HepG2 (cell line): Measurements from ENCODE around the gene FN1. TPM values are rescaled to one million over a fixed set of nuclear protein-coding genes. Genes with fewer than 3 reads are reported as not detected.

Experiments used
- ATAC-seq: fragments of 200-7000 bp; cut with Tn5 transposase; 3 replicates; pipeline ENCODE4 v1.9.1; 2020; ENCODE audit warnings: mild to moderate bottlenecking, moderate library complexity
- BruUV-seq: library from RNA; stranded (reverse); fragments of 400-500 nt; replicated peaks from 2 replicates; lab custom pipeline; 2021; lab: Mats Ljungman, UMichigan
- CTCF ChIA-PET: fragments of 300-600 bp; formaldehyde crosslinking; extraction: SDS; loops from one replicate; lab custom pipeline; 2021; ENCODE audit warnings: low total read pairs, inconsistent platforms, low intra/inter-chr PET ratio; lab: Yijun Ruan, JAX
- POLR2A ChIA-PET: fragments of 350-600 bp; sonication (Branson Sonifier 250); formaldehyde crosslinking; loops from one replicate; lab custom pipeline; 2020; ENCODE audit warnings: antibody characterized with exemption, inconsistent platforms; lab: Yijun Ruan, JAX
- DNase-seq: peaks from one replicate; pipeline ENCODE4 v3.0.0-alpha.2; 2015; ENCODE audit warnings: low spot score
- FAIRE-seq: peaks from 3 replicates; lab custom pipeline; 2011; peaks lifted over from hg19 to GRCh38; lab: Jason Lieb, UNC
- H2AFZ ChIP-seq: one replicate; pipeline ENCODE4 v1.6.1; 2011; ENCODE audit warnings: low read length, inconsistent platforms
- H3K27ac ChIP-seq: fragments of 300-600 bp; 3 replicates; pipeline ENCODE4 v1.8.0; 2011; ENCODE audit warnings: mixed run types, mild to moderate bottlenecking, mixed read lengths, low read length, inconsistent platforms; ENCODE audit not compliant: insufficient read depth; ENCODE audit errors: extremely low read length
- H3K27me3 ChIP-seq, 2 experiments: fragments of 200-600 bp in 1 of 2; 2 replicates in 1 of 2; 3 replicates in 1 of 2; pipeline versions ENCODE4 v1.6.0 to v1.8.0; 2011; ENCODE audit warnings: low read length in 2 of 2, mild to moderate bottlenecking in 2 of 2, moderate library complexity in 2 of 2, inconsistent platforms in 1 of 2; ENCODE audit not compliant: insufficient read depth in 2 of 2, control insufficient read depth in 1 of 2
- H3K36me3 ChIP-seq, 2 experiments: fragments of 200-600 bp in 1 of 2; replicated peaks in 1 of 2; 2 replicates in 1 of 2; 3 replicates in 1 of 2; pipeline versions ENCODE4 v1.5.1 to v1.8.0; 2011; ENCODE audit warnings: low read length in 2 of 2, inconsistent platforms in 1 of 2; ENCODE audit not compliant: insufficient read depth in 2 of 2, control insufficient read depth in 1 of 2
- H3K4me1 ChIP-seq: 2 replicates; pipeline ENCODE4 v1.5.1; 2012; ENCODE audit warnings: low read length, inconsistent platforms; ENCODE audit not compliant: insufficient read depth
- H3K4me2 ChIP-seq: 2 replicates; pipeline ENCODE4 v1.6.0; 2011; ENCODE audit warnings: low read depth, low read length, inconsistent platforms
- H3K4me3 ChIP-seq, 3 experiments: fragments of 200-600 bp in 1 of 3; sonication (generic), shearing (Covaris generic) in 1 of 3; replicated peaks in 1 of 3; 2 replicates each; pipeline ENCODE4 v1.5.1; 2011 to 2016; ENCODE audit warnings: low read length in 3 of 3, inconsistent platforms in 2 of 3, low read depth in 2 of 3, mild to moderate bottlenecking in 2 of 3, control low read depth in 1 of 3, mixed read lengths in 1 of 3; ENCODE audit not compliant: insufficient read depth in 1 of 3
- H3K79me2 ChIP-seq: one replicate; pipeline ENCODE4 v1.6.1; 2011; ENCODE audit warnings: low read length, inconsistent platforms; ENCODE audit not compliant: insufficient read depth
- H3K9ac ChIP-seq: 2 replicates; pipeline ENCODE4 v1.6.0; 2011; ENCODE audit warnings: mild to moderate bottlenecking, low read depth, low read length, inconsistent platforms; ENCODE audit not compliant: insufficient read depth
- H3K9me3 ChIP-seq: 2 replicates; pipeline ENCODE4 v1.5.1; 2012; ENCODE audit warnings: mild to moderate bottlenecking, low read length
- H4K20me1 ChIP-seq: 2 replicates; pipeline ENCODE4 v1.6.0; 2011; ENCODE audit warnings: inconsistent platforms, mild to moderate bottlenecking, low read length, moderate library complexity; ENCODE audit not compliant: insufficient read depth
- AFF4 ChIP-seq: sonication (generic); formaldehyde crosslinking; IDR thresholded peaks from 2 replicates; pipeline ENCODE4 v1.4.0; 2020; ENCODE audit warnings: missing genetic modification reagents
- ARHGAP35 ChIP-seq: sonication (generic); formaldehyde crosslinking; IDR thresholded peaks from 2 replicates; pipeline ENCODE4 v1.9.0; 2022; ENCODE audit warnings: mild to moderate bottlenecking, inconsistent platforms, moderate library complexity, missing genetic modification reagents, borderline replicate concordance
- ATAD3A ChIP-seq: sonication (generic); formaldehyde crosslinking; IDR thresholded peaks from 2 replicates; pipeline ENCODE4 v1.4.0; 2020; ENCODE audit warnings: missing genetic modification reagents
- HOXD1 ChIP-seq: sonication (generic); formaldehyde crosslinking; IDR thresholded peaks from 2 replicates; pipeline ENCODE4 v1.5.0; 2020; ENCODE audit warnings: missing genetic modification reagents
- KAT2B ChIP-seq: fragments of 150-350 bp; IDR thresholded peaks from 2 replicates; pipeline ENCODE4 v1.6.1; 2014; ENCODE audit warnings: low read depth, low read length, borderline replicate concordance
- NFYC ChIP-seq: IDR thresholded peaks from 2 replicates; pipeline ENCODE4 v1.6.1; 2016; ENCODE audit warnings: missing genetic modification reagents, missing compliant biosample characterization
- PBX2 ChIP-seq: IDR thresholded peaks from 2 replicates; pipeline ENCODE4 v1.6.1; 2016; ENCODE audit warnings: control low read depth
- RARG ChIP-seq: sonication (generic); formaldehyde crosslinking; IDR thresholded peaks from 2 replicates; pipeline ENCODE4 v1.4.0; 2020; ENCODE audit warnings: low read depth, mild to moderate bottlenecking, missing genetic modification reagents
- SATB2 ChIP-seq: sonication (generic); formaldehyde crosslinking; IDR thresholded peaks from 2 replicates; pipeline ENCODE4 v1.5.0; 2020; ENCODE audit warnings: missing genetic modification reagents
- SNRNP70 ChIP-seq: fragments of 200-400 bp; formaldehyde crosslinking; IDR thresholded peaks from 2 replicates; pipeline ENCODE4 v1.6.1; 2017; ENCODE audit warnings: mild to moderate bottlenecking, low read depth, low read length, moderate library complexity
- SOX13 ChIP-seq, 3 experiments: fragments of 450-650 bp in 1 of 3; sonication (generic) in 1 of 3; formaldehyde crosslinking in 1 of 3; IDR thresholded peaks in 2 of 3; conservative IDR thresholded peaks in 1 of 3; 2 replicates each; pipeline versions ENCODE4 v1.5.0 to v1.6.1; 2016 to 2020; ENCODE audit warnings: antibody characterized with exemption in 1 of 3, mild to moderate bottlenecking in 1 of 3, missing compliant biosample characterization in 1 of 3, missing genetic modification reagents in 1 of 3, moderate library complexity in 1 of 3
- ZNF160 ChIP-seq: sonication (generic); formaldehyde crosslinking; IDR thresholded peaks from 2 replicates; pipeline ENCODE4 v1.8.0; 2022; ENCODE audit warnings: mild to moderate bottlenecking, inconsistent platforms, missing genetic modification reagents
- ZNF34 ChIP-seq: sonication (generic); formaldehyde crosslinking; IDR thresholded peaks from 2 replicates; pipeline ENCODE4 v1.4.0; 2020; ENCODE audit warnings: mild to moderate bottlenecking, missing genetic modification reagents, borderline replicate concordance
- ZNF354B ChIP-seq: sonication (generic); formaldehyde crosslinking; IDR thresholded peaks from 2 replicates; pipeline ENCODE4 v1.8.0; 2022; ENCODE audit warnings: mild to moderate bottlenecking, missing genetic modification reagents
- ZNF570 ChIP-seq: sonication (generic); formaldehyde crosslinking; IDR thresholded peaks from 2 replicates; pipeline ENCODE4 v1.4.0; 2020; ENCODE audit warnings: mild to moderate bottlenecking, missing genetic modification reagents, borderline replicate concordance
- ZNF761 ChIP-seq: sonication (generic); formaldehyde crosslinking; conservative IDR thresholded peaks from 2 replicates; pipeline ENCODE4 v1.4.0; 2020; ENCODE audit warnings: mild to moderate bottlenecking, missing genetic modification reagents
- ZNF773 ChIP-seq: sonication (generic); formaldehyde crosslinking; IDR thresholded peaks from 2 replicates; pipeline ENCODE4 v1.4.0; 2020; ENCODE audit warnings: missing genetic modification reagents, borderline replicate concordance
- WGBS: methylation state at CpG from one replicate; pipeline ENCODE4 v1.1.6; 2017; ENCODE audit warnings: low lambda C conversion rate; 5-methylcytosine and 5-hydroxymethylcytosine counted together
- in situ Hi-C: cut with HindIII; loops from 2 replicates; pipeline ENCODE4 v1.10.0; 2017; ENCODE audit warnings: low pct_unique_long_range_greater_than_20kb; ENCODE audit not compliant: extremely low pct_ligation_motif_present
- intact Hi-C: fragments of 100-400 bp; cut with micrococcal nuclease; formaldehyde crosslinking; loops from one replicate; pipeline ENCODE4 v1.10.0; 2022; ENCODE audit not compliant: unreplicated experiment
- polyA plus RNA-seq, 8 experiments: library from polyadenylated mRNA; depleted of rRNA in 3 of 8; stranded (reverse) in 7 of 8; unstranded in 1 of 8; fragments of >200 nt; fragmentation: Illumina TruSeq in 4 of 8; extraction: Trizol in 4 of 8; gene quantifications; 2 replicates each; pipeline versions ENCODE4 v1.2.1 to v1.2.3, GENCODE V29; 2011 to 2016; ENCODE audit warnings: low read depth in 4 of 8, missing spikeins in 1 of 8, mixed read lengths in 1 of 8; ENCODE audit not compliant: insufficient read depth in 1 of 8
- total RNA-seq, 5 experiments: library from RNA; depleted of rRNA; stranded (reverse); fragments of >200 nt; fragmentation: Illumina TruSeq; extraction: Trizol; gene quantifications; 2 replicates each; pipeline ENCODE4 v1.2.3, GENCODE V29; 2016; ENCODE audit warnings: low read depth in 1 of 5
- TF ChIP-seq, protein P1 (sequence below): sonication (generic); formaldehyde crosslinking; conservative IDR thresholded peaks from 2 replicates; pipeline ENCODE4 v1.8.1; 2023; ENCODE audit warnings: missing genetic modification reagents

FN1 gene
- total and polyA plus RNA-seq, 2 of the 13 experiments (the other 11 are each of a cell fraction or from before 2014, with no cell fraction given): 1,847 to 6,471 TPM

GRCh38 chr2:215479536-215480240 is 43.8 kb upstream of the FN1 start:
- FAIRE-seq: no peak
- WGBS: 42% methylated on average over 6 of the region's 6 CpGs
- H3K9me3 ChIP-seq: no peaks in the 10 kb centered on the region
- H3K27ac ChIP-seq: peak overlapping the region; percentile 43
- H3K79me2 ChIP-seq: no peaks in the 10 kb centered on the region
- intact Hi-C loops: no loop called here
- H2AFZ ChIP-seq: peak overlapping the region; percentile 30
- H3K36me3 ChIP-seq: no peaks in the 10 kb centered on the region
- no peaks in the 10 kb centered on the region for H4K20me1 ChIP-seq
- peaks cover 26% of the 10 kb centered on the region for H3K4me1 ChIP-seq
- no peaks in the 10 kb centered on the region for H3K27me3 ChIP-seq
- peak; percentile 100 for ATAC-seq
- no peak overlapping the region for H3K4me3 ChIP-seq
- no TSS peak for BruUV-seq
- POLR2A ChIA-PET: interaction anchor here (0.8 kb wide), 1 partner anchor 270 kb away, joined by 3 read pairs; no protein-coding TSS in a partner anchor
- in situ Hi-C loops: no loop called here
- peak overlapping the region; percentile 10; the same call in 1 of the 2 replicates for H3K9ac ChIP-seq
- CTCF ChIA-PET: no interaction called here
- DNase-seq: peak; percentile 89
- H3K4me2 ChIP-seq: peak overlapping the region; percentile 28
- TF ChIP-seq AFF4 (CRISPR knock-in tag): no peak
- peak; percentile 81 for TF ChIP-seq PBX2 (CRISPR knock-in tag)
- no peak for TF ChIP-seq ATAD3A (CRISPR knock-in tag)
- TF ChIP-seq ZNF761: no peak
- TF ChIP-seq RARG: no peak
- TF ChIP-seq ZNF773: no peak
- TF ChIP-seq ARHGAP35 (CRISPR knock-in tag): no peak
- no peak for TF ChIP-seq ZNF160 (CRISPR knock-in tag)
- no peak for TF ChIP-seq ZNF34 (CRISPR knock-in tag)
- TF ChIP-seq SNRNP70: no peak
- no peak for TF ChIP-seq SATB2 (CRISPR knock-in tag)
- TF ChIP-seq, protein P1, sequence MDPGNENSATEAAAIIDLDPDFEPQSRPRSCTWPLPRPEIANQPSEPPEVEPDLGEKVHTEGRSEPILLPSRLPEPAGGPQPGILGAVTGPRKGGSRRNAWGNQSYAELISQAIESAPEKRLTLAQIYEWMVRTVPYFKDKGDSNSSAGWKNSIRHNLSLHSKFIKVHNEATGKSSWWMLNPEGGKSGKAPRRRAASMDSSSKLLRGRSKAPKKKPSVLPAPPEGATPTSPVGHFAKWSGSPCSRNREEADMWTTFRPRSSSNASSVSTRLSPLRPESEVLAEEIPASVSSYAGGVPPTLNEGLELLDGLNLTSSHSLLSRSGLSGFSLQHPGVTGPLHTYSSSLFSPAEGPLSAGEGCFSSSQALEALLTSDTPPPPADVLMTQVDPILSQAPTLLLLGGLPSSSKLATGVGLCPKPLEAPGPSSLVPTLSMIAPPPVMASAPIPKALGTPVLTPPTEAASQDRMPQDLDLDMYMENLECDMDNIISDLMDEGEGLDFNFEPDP: no peak
- TF ChIP-seq ZNF354B (CRISPR knock-in tag): no peak
- peak; percentile 58; the same call in 1 of the 2 replicates for TF ChIP-seq SOX13 (IDR thresholded peaks at IDR 0.05)
- TF ChIP-seq SOX13 (CRISPR knock-in tag; conservative IDR thresholded peaks at IDR 0.05 in 1 of 2, IDR thresholded peaks at IDR 0.05 in 1 of 2): peak in 1 of 2 experiments; percentile 92; a peak in 2 of 4 replicates
- TF ChIP-seq HOXD1: no peak
- no peak for TF ChIP-seq KAT2B
- no peak for TF ChIP-seq ZNF570
- TF ChIP-seq NFYC: peak; percentile 25; the same call in 1 of the 2 replicates
